ENCODE results near the gene CASP8. TPM values are rescaled to one million over a fixed set of nuclear protein-coding genes. Genes with fewer than 3 reads are reported as not detected.

CASP8 gene
- total and polyA plus RNA-seq, 2 of the 8 experiments (the other 6 are each of a cell fraction or from before 2014, with no cell fraction given): 2.3 to 3.6 TPM

DNA sequence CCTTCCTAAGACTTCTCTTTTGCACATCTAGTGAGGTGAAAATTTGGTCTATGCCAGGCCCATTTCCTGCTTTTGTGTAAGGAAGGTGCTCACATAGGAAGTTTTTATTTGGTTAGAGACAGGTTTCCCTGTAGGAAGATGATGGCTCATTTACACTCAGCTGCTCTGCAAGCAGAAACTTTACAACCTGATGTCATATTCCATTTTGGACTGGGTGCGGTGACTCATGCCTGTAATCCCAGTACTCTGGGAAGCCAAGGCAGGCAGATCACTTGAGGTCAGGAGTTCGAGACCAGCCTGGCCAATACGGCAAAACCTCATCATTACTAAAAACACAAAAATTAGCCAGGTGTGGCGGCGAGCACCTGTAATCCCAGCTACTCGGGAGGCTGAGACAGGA, 41.6 kb upstream of the CASP8 start:
- no peaks in the 10 kb centered on the region for H3K23me2 ChIP-seq (ENCODE audit: low read depth, low read length)
- no peak overlapping the region for H4K91ac ChIP-seq (replicated peaks; ENCODE audit: insufficient read length, low read length)
- H3K18ac ChIP-seq (ENCODE audit: extremely low read depth, low read length): no peak overlapping the region
- no peak overlapping the region for H3K4me2 ChIP-seq (ENCODE audit: insufficient read depth in 1 of 2, low read depth in 2 of 2, low read length in 2 of 2)
- H3K27ac ChIP-seq (ENCODE audit: low read depth, low read length): no peak overlapping the region; the same call in 1 of the 2 replicates
- ChIA-PET CTCF (ENCODE audit: partially characterized antibody) (interaction anchor here (0.6 to 1.3 kb wide), 7 partner anchors 13 to 256 kb away, joined by 3 to 4 read pairs (median 3); partner anchors contain the start of gene CASP10), POLR2A (ENCODE audit: partially characterized antibody) (interaction anchor here (1.2 kb wide), 1 partner anchor 102 kb away, joined by 4 read pairs; no protein-coding TSS in a partner anchor)
- H3K4ac ChIP-seq (replicated peaks; ENCODE audit: insufficient read length, low read depth, low read length): no peak overlapping the region
- no peak overlapping the region for H3K14ac ChIP-seq (ENCODE audit: insufficient read length)
- H2AK5ac ChIP-seq (ENCODE audit: low read depth, low read length): no peak overlapping the region
- FAIRE-seq (no peak), DNase-seq (ENCODE audit: low read depth in 1 of 2, low spot score in 2 of 2) (no peak)
- no peak overlapping the region for H2BK120ac ChIP-seq (replicated peaks; ENCODE audit: low read depth, low read length)
- no peaks in the 10 kb centered on the region for H3K79me1 ChIP-seq (ENCODE audit: low read depth, low read length)
- H2AFZ ChIP-seq (ENCODE audit: low read length): no peak overlapping the region
- H3K36me3 ChIP-seq (ENCODE audit: control insufficient read depth in 2 of 4, insufficient read depth in 4 of 4, low read length in 3 of 4): no peaks in the 10 kb centered on the region
- H3K27me3 ChIP-seq (replicated peaks in 1 of 4; ENCODE audit: control insufficient read depth in 3 of 4, extremely low read depth in 1 of 4, insufficient read depth in 3 of 4, low read length in 3 of 4): no peaks in the 10 kb centered on the region
- H2BK12ac ChIP-seq (ENCODE audit: low read depth, low read length): peak overlapping the region; percentile 65; the same call in 1 of the 2 replicates
- H3K4me1 ChIP-seq (replicated peaks in 1 of 4; ENCODE audit: control insufficient read depth in 3 of 4, insufficient read depth in 4 of 4, low read length in 3 of 4): peaks cover 5 to 23% (median 13%) of the 10 kb centered on the region in 4 experiments; a peak in 6 of 7 replicates
- H4K5ac ChIP-seq (ENCODE audit: insufficient read length, low read depth, low read length): no peak overlapping the region
- H2BK15ac ChIP-seq (ENCODE audit: low read length): no peak overlapping the region
- WGBS, 2 experiments (ENCODE audit: extremely low coverage in 1 of 2, insufficient coverage in 1 of 2, insufficient read length in 1 of 2, insufficient replicate concordance in 2 of 2, low coverage in 1 of 2, low lambda C conversion rate in 2 of 2, missing lambda C conversion rate in 1 of 2): 95% methylated on average over 6 of the region's 6 CpGs; no CpG with 5 or more reads in 1 of the 2 experiments
- no peak overlapping the region for H2BK20ac ChIP-seq (ENCODE audit: low read length)
- no peaks in the 10 kb centered on the region; a peak in 1 of 4 replicates for H3K9me3 ChIP-seq (ENCODE audit: insufficient read depth in 2 of 2, low read depth in 1 of 2, low read length in 1 of 2)
- no peak overlapping the region for H3K4me3 ChIP-seq (ENCODE audit: extremely low read depth in 1 of 4, insufficient read depth in 2 of 4, low read depth in 3 of 4, low read length in 4 of 4)
- no peak overlapping the region for H2BK5ac ChIP-seq (ENCODE audit: low read depth, low read length)
- H3K79me2 ChIP-seq (ENCODE audit: control insufficient read depth in 1 of 2, insufficient read depth in 2 of 2, low read length in 2 of 2): no peaks in the 10 kb centered on the region
- no peak overlapping the region for H3K9ac ChIP-seq (replicated peaks in 1 of 4; ENCODE audit: extremely low read depth in 1 of 4, low read depth in 3 of 4, low read length in 3 of 4)
- no peak overlapping the region for H3K56ac ChIP-seq (replicated peaks; ENCODE audit: insufficient read length, low read depth, low read length)
- H4K8ac ChIP-seq (ENCODE audit: extremely low read depth, insufficient read depth, low read length): no peak overlapping the region
- no peaks in the 10 kb centered on the region for H4K20me1 ChIP-seq (replicated peaks in 1 of 2; ENCODE audit: control insufficient read depth in 1 of 2, insufficient read depth in 2 of 2, low read length in 2 of 2)
- H3K23ac ChIP-seq (ENCODE audit: insufficient read length): no peak overlapping the region
- no peak for TF ChIP-seq SIN3A (conservative IDR thresholded peaks at IDR 0.05 in 1 of 2, IDR thresholded peaks at IDR 0.05 in 1 of 2; ENCODE audit: low read depth in 1 of 2, low read length in 2 of 2)
- no peak for TF ChIP-seq CTBP2 (IDR thresholded peaks at IDR 0.05; ENCODE audit: borderline replicate concordance, insufficient read depth, insufficient read length, low read length)
- no peak for TF ChIP-seq ASH2L (IDR thresholded peaks at IDR 0.05; ENCODE audit: low read length)
- TF ChIP-seq RAD21 (IDR thresholded peaks at IDR 0.05 in 1 of 2, conservative IDR thresholded peaks at IDR 0.05 in 1 of 2; ENCODE audit: low read depth in 2 of 2, low read length in 2 of 2): no peak
